Fibroblast of gingiva (primary cell): Measurements from ENCODE around the gene UBTD2.
"Not testable (repeated sequence)": the region's sequence is repeated elsewhere in the genome, so short reads cannot be mapped to it uniquely, and the experiment has no call there.

Experiments
- DNase-seq: peaks from one replicate; pipeline ENCODE4 v3.0.0-alpha.2; 2011; ENCODE audit warnings: low read depth

Gene UBTD2, protein sequence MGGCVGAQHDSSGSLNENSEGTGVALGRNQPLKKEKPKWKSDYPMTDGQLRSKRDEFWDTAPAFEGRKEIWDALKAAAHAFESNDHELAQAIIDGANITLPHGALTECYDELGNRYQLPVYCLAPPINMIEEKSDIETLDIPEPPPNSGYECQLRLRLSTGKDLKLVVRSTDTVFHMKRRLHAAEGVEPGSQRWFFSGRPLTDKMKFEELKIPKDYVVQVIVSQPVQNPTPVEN

DNA sequence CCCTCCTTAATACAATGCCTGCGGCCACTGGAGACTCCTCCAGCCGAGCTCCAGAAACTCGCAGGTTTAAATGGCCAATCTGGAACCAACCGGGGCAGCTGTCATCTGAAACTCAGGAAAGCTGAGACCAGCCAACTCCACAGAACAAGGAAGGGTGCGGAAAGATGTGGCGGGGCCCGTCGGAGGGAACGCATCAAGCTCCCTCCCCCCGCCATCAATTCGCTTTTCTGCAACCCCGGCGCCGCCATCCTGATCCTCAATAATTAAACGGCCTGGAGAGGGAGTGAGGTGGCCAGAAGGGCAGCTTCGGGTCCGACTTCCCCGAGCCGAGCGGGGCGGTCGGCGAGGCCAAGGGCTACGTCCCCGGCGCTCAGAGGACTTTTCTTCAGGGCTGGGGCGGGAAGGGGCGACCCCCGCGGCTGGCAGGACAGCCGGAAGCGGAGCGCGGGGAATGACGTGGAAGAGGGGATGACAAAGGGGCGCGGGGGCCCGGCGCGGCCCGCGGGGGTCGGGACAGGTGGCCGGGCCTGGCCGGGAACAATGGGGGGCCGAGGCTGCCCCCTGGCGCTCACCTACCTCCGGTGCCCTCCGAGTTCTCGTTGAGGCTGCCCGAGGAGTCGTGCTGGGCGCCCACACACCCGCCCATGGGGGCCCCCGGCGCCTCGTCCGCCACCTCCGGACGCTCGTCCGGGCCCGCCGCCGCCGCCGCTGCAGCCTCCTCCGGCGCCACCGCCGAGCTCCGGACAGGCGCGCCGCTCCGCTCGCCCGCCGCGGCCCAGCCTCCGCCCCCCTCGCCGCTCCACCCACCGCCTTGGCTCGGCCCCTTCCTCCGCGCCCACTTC, at the start of gene UBTD2:
Gene UBTD2, minus strand, starts transcription at position 745 of the 842 bp plus-strand sequence. Its CDS starts 99 bp downstream, at position 646.
- peak; percentile 50 for DNase-seq

DNA sequence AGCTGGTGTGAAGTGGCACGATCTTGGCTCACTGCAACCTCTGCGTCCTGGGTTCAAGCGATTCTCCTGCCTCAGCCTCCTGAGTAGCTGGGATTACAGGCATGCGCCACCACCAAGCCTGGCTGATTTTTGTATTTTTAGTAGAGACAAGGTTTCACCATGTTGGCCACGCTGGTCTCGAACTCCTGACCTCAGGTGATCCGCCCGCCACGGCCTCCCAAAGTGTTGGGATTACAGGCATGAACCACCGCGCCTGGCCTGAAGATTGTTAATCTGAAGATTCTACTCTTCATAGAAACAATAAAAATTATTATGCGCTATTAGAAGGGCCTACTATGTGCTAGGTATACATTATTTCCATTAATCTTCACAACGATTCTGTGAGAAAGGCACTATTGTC, 43.3 kb upstream of the UBTD2 start:
- not testable (repeated sequence) for DNase-seq

DNA sequence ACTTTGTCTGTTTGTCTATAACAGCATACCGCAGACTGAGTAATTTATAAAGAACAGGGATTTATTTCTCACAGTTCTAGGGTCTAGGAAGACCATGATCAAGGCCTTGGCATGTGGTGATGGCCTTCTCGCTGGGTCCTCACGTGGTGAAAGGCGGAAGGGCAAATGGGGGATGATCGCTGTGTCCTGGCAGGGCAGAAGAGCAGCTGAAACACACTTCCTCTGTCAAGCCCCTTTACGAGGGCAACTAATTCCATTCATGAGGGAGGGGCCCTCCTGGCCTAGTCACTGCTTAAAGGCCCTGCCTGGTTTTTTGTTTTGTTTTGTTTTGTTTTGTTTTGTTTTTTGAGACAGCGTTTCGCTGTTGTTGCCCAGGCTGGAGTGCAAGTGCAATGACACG, 41.9 kb upstream of the UBTD2 start:
- no peak for DNase-seq

DNA sequence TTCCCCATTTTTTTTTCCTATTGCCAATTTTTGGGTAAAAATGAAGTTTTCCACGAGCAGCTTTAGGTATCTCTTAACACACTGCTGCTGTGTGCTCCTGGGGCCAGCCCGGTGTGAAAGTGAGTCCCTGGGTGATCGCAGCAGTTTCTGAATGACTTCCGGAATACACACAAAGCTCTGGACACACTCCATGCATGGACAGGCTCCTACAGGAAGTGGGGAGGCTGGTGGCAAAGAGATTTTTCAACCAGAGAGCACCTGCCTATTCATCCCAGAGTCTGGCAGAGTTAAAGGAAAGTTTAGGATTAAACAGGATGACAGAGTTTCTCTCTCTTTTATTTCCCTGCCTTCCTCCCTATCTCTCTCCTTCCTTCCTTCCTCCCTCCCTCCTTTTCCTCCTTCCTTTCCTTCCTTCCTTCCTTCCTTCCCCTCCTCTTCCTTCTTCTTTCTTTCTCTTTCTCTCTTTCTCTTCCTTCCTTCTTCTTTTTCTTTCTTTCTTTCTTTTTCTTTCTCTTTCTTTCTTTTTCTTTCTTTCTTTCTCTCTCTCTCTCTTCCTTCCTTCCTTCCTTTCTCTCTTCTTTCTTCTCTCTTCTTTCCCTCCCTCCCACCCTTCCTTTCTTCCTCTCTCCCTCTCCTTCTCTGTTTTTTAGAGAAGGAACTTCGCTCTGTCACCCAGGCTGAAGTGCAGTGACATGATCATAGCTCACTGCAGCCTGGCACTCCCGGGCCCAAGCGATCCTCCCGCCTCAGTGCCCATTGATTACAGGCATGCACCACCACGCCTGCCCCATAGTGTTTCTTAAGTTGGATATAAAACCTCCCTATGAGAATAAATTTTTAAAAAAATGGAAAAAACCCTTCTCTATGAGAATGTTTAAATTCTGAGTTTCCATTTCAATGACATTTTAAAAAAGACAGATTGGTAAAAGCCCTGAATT, 38.7 kb upstream of the UBTD2 start:
- DNase-seq, result no peak

- no peak for DNase-seq
Measured at GRCh38 chr5:172321593-172321992, 38.0 kb upstream of the UBTD2 start.

- DNase-seq, result peak; percentile 39
Measured at GRCh38 chr5:172319708-172320441, 36.3 kb upstream of the UBTD2 start.

- DNase-seq, result no peak
Measured at GRCh38 chr5:172315587-172316493, 32.3 kb upstream of the UBTD2 start.

GRCh38 chr5:172313915-172314314, 30.4 kb upstream of the UBTD2 start:
- DNase-seq, result no peak

DNA sequence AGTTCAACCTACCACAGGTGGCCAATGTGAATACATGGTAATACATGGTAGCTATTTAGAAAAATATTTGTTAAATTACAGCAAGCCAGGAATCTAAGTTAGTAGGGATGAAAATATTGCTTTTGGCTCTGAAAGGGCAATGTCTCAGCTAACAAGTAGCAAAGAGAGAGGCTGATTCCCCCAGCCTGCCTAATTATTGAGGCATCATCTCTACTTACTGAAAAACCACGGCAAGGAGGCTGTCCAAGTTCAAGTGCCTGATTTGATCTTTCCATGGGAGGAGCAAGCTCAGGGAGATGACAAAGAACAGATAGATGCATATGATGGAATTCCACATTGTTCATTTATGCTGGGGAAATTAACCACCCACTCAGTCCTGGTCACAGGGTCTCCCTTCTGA, 28.7 kb upstream of the UBTD2 start:
- no peak for DNase-seq

DNA sequence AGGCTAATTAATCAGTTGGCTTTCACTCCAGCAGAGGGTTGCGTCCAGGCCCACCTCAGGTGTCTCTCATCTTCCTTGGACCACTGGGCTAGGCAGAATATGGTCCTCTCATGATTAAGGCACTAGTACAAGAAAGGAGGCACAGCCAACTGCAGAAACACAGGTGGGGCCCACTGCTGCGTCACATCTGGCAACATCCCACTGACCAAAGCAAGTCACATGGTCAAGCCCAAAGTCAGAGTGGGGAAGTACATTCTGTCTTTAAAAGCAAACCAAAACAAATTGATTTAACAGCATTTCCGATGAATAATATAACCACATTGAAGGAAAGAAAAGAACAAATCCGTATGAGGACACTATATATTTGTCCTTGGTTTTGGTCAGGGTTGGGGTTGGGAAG, 28.0 kb upstream of the UBTD2 start:
- DNase-seq, result no peak

GRCh38 chr5:172311026-172311425, 27.5 kb upstream of the UBTD2 start:
- DNase-seq, result no peak

DNA sequence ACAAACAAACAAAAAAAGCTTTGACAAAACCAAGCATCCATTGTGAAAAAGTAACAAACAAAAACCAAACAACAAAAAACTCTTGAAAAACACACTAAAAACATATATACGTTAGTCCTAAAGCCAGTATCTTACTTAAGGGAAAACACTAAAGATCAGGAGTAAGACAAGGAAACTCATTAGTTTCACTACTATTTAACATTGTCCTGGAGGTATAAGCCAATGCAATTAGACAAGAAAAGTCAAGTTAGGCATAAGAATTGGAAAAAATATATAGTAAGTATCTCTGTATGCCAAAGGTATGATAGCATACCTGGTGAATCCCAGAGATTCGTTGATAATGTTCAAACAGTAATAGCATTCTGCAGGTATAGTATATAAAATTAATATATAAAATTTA, 21.8 kb upstream of the UBTD2 start:
- no peak for DNase-seq

- DNase-seq, result no peak
Measured at GRCh38 chr5:172303572-172304335, 20.2 kb upstream of the UBTD2 start.

DNA sequence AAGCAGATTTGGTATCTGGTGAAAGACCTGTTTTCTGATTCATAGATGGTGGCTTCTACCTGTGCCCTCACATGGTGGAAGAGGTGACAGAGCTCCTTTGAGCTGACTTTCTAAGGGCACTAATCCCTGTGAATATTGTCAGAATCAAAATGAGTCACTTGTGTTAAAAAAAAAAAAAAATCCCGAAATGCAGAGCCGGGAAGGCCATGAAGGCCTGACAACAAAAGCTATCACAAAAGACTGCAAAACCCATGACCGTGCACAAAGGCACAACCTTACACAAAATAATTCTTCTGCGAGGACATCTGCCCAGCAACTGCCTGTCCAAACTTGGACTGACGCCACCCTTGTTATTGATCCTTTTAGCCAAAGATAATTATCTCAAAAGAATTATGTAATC, 19.6 kb upstream of the UBTD2 start:
- no peak for DNase-seq

DNA sequence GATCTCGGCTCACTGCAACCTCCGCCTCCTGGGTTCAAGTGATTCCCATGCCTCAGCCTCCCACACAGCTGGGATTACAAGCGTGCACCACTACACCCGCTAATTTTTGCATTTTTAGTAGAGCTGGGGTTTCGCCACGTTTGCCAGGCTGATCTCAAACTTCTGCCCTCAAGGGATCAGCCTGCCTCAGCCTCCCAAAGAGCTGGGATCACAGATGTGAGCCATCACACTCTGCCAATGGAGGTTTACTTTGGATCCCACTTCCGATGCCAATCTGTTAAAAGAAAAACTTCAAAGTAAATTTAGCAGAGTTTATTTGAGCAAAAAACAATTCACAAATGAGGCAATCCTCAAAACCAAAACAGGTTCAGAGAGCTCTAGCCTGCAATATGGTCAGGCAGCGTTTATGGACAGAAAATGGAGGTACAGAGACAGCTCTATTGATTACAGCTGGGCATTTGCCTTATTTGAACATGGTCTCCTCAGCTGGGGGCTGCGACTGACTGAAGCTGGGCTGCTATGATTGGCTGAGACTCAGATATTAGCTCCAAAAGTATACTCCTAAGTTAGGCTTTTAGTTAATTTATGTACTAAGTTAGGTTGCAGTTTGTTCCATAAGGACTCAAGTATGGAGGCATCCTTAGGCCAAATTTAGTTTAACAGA, 18.6 kb upstream of the UBTD2 start:
- DNase-seq, result no peak

DNA sequence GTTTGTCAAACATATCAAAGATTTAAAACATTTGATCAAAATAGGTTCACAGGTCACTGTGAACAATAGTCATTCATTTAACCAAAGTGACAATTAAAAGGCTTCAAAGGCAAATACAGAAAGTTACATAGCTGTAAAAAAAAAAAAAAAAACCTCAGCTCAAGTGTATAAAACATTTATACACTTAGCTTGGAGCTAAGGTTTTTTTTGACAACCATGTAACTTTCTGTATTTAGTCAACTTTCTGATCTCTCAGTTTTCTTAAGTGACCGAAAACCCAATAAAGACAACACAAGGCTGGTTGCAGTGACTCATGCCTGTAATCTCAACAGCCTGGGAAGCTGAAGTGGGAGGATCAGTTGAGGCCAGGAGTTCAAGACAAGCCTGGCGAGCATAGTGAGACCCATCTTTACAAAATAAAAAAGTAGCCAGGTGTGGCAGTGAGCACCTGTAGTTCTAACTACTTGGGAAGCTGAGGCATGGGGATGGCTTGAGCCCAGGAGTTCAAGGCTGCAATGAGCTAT, 16.4 kb upstream of the UBTD2 start:
- no peak for DNase-seq

DNA sequence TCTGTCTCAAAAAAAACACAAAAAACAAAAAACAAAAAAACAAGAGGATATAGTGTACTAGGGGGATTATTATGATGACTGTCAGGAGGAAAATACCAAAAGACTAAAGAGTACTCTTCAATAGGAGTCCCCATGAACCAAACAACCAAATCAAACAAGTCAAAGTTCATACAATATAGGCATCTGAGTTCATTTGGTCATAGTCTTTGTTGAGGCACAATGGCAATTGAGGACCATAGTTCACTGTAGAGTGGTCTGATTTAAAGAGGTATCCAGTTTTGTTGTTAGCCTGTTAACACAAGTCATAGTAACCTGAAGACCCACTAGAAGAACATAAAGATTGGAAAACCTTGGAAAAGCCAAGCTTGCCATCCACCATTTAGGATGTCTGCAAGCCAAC, 11.3 kb upstream of the UBTD2 start:
- DNase-seq, result no peak

DNA sequence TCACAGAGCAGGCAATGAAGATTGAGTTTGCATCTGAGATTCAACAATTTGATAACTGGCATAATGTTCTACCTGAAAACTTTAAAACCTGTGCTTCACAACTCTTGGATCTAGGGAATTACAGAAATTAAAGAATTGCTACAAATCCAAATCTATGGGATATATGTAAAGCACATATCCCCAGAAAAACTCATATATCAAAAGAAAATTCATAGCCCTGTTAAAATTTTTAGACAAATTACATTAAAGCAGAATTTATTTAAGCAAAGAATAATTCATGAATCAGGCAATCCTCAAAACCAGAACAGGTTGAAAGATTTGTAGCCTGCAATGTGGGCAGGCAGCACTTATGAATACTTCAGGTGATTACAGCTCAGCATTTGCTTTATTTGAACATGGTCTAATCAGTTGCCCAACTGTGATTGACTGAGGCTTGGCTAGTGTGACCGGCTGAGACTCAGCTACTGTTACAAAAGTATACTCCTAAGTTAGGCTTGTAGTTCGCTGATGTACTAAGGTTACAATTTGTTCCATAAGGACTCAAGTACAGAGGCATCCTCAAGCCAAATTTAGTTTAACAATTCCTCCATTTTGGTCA, 10.3 kb upstream of the UBTD2 start:
- DNase-seq, result no peak
